ENCODE results near the gene SNW1. TPM values are rescaled to one million over a fixed set of nuclear protein-coding genes. Genes with fewer than 3 reads are reported as not detected.

SNW1 gene
- total and polyA plus RNA-seq, 3 experiments from 2014 or later, result 78.0 to 121 (median 121) TPM

- H3K4me3 ChIP-seq (ENCODE audit: low read length), result no peak overlapping the region
- H3K4me3 Mint-ChIP-seq, result no peak overlapping the region
- H3K36me3 Mint-ChIP-seq, result peaks cover 0 to 70% (median 20%) of the 10 kb centered on the region in 3 donors
- H3K4me1 Mint-ChIP-seq, result peaks cover 0 to 7% (median 0%) of the 10 kb centered on the region in 3 donors
- ChIA-PET POLR2A (no interaction called here), CTCF (no interaction called here)
- peak overlapping the region in 2 of 8 donors; percentile 13 to 67 for H3K27ac Mint-ChIP-seq
- no peak for DNase-seq
- H3K27me3 ChIP-seq (ENCODE audit: insufficient read depth, low read length, poor library complexity, severe bottlenecking), result no peaks in the 10 kb centered on the region
- no peaks in the 10 kb centered on the region for H3K9me3 ChIP-seq (ENCODE audit: low read length)
- no peaks in the 10 kb centered on the region for H3K27me3 Mint-ChIP-seq
- peaks cover 4% of the 10 kb centered on the region for H3K36me3 ChIP-seq (ENCODE audit: insufficient read depth, low read length)
- H3K4me1 ChIP-seq (ENCODE audit: insufficient read depth, low read length), result no peaks in the 10 kb centered on the region
- no peak overlapping the region for H3K27ac ChIP-seq (ENCODE audit: low read depth, low read length)
- H3K9me3 Mint-ChIP-seq, result no peaks in the 10 kb centered on the region
Measured at GRCh38 chr14:77681196-77682157, 79.5 kb downstream of the SNW1 start.

DNA sequence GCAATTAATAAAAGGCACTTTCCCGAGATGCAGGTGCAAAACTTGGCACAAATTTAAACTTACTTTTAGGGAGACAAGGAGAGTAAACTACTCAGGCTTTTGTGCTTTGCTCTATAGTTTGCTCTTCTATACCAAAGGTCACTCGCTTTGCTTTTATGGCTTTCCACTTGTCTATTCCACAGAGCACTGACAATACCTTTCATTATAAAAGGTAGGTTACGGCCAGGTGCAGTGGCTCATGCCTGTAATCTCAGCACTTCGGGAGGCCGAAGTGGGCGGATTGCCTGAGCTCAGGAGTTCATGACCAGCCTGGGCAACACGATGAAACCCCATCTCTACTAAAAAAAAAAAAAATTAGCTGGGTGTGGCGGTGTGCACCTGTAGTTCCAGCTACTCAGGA lies 86.0 kb downstream of the SNW1 start:
- no peaks in the 10 kb centered on the region for H3K27me3 ChIP-seq (ENCODE audit: insufficient read depth, low read length, poor library complexity, severe bottlenecking)
- H3K4me3 Mint-ChIP-seq, result no peak overlapping the region
- DNase-seq, result no peak
- no peaks in the 10 kb centered on the region for H3K4me1 ChIP-seq (ENCODE audit: insufficient read depth, low read length)
- no peak overlapping the region for H3K4me3 ChIP-seq (ENCODE audit: low read length)
- peaks cover 21 to 70% (median 41%) of the 10 kb centered on the region in 3 donors for H3K36me3 Mint-ChIP-seq
- no peak overlapping the region for H3K27ac Mint-ChIP-seq
- H3K27me3 Mint-ChIP-seq, result no peaks in the 10 kb centered on the region
- peaks cover 24% of the 10 kb centered on the region for H3K36me3 ChIP-seq (ENCODE audit: insufficient read depth, low read length)
- H3K9me3 Mint-ChIP-seq, result no peaks in the 10 kb centered on the region
- ChIA-PET POLR2A (no interaction called here), CTCF (no interaction called here)
- no peaks in the 10 kb centered on the region for H3K9me3 ChIP-seq (ENCODE audit: low read length)
- no peaks in the 10 kb centered on the region for H3K4me1 Mint-ChIP-seq
- no peak overlapping the region for H3K27ac ChIP-seq (ENCODE audit: low read depth, low read length)

DNA sequence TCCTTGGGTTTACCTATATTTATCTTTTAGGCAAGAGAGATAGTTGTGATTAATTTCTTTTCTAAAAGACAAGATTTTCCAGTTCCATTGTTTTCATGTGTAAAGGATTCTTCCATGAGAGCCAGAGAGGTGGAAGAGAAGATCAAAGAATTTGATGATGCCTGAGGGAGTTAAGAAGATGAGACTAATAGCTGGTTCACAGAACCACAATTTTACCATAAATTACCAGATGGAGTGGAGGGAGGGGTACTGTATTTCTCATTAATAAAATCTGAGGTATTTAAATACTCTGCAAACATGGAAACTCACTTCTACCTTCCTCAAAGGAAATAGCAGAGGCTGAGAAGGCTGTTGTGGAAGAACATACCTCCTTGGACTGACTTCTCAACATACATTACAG lies 87.8 kb downstream of the SNW1 start:
- Mint-ChIP-seq H3K9me3 (no peaks in the 10 kb centered on the region), H3K27me3 (no peaks in the 10 kb centered on the region), H3K4me3 (no peak overlapping the region), H3K4me1 (no peaks in the 10 kb centered on the region), H3K36me3 (peaks cover 21 to 56% (median 34%) of the 10 kb centered on the region in 3 donors), H3K27ac (peak overlapping the region in 1 of 8 donors; percentile 5)
- Histone ChIP-seq H3K27me3 (ENCODE audit: insufficient read depth, low read length, poor library complexity, severe bottlenecking) (no peaks in the 10 kb centered on the region), H3K4me1 (ENCODE audit: insufficient read depth, low read length) (no peaks in the 10 kb centered on the region), H3K9me3 (ENCODE audit: low read length) (no peaks in the 10 kb centered on the region), H3K36me3 (ENCODE audit: insufficient read depth, low read length) (peaks cover 21% of the 10 kb centered on the region), H3K4me3 (ENCODE audit: low read length) (no peak overlapping the region), H3K27ac (ENCODE audit: low read depth, low read length) (no peak overlapping the region)
- DNase-seq, result no peak
- ChIA-PET POLR2A (no interaction called here), CTCF (no interaction called here)

Other genes starting within 250 kb of the SNW1 start
- 10 to 100 TPM; 24.1 to 27.5 TPM for gene SPTLC2, start 144.5 kb downstream of the SNW1 start, total RNA-seq
- 15.6 TPM for gene SPTLC2, start 144.5 kb downstream of the SNW1 start, polyA plus RNA-seq
- gene ALKBH1, start 53.1 kb downstream of the SNW1 start, total RNA-seq, result 10 to 100 TPM; 18.6 to 19.4 TPM
- 8.8 TPM for gene ALKBH1, start 53.1 kb downstream of the SNW1 start, polyA plus RNA-seq
- 100 to 1,000 TPM; 162 to 166 TPM for gene SLIRP, start 53.1 kb downstream of the SNW1 start, total RNA-seq
- 218 TPM for gene SLIRP, start 53.1 kb downstream of the SNW1 start, polyA plus RNA-seq
- gene ADCK1, start 39.0 kb upstream of the SNW1 start, total RNA-seq, result 1 to 10 TPM; 5.9 to 7.5 TPM
- 4.2 TPM for gene ADCK1, start 39.0 kb upstream of the SNW1 start, polyA plus RNA-seq